GM23248 (cell line): ENCODE data around the gene CDH22.

Experiments used
- EZH2 ChIP-seq: fragments of 200-600 bp; sonication (generic); IDR thresholded peaks from 2 replicates; pipeline ENCODE4 v1.6.1; 2018; ENCODE audit warnings: antibody characterized with exemption, mild to moderate bottlenecking; ENCODE audit not compliant: insufficient read depth, poor library complexity, severe bottlenecking
- EZH2phosphoT487 ChIP-seq: fragments of 200-600 bp; sonication (generic); IDR thresholded peaks from 2 replicates; pipeline ENCODE4 v1.6.1; 2018; ENCODE audit warnings: antibody characterized with exemption, moderate library complexity, mild to moderate bottlenecking, low read depth; ENCODE audit not compliant: insufficient read depth

GRCh38 chr20:46218656-46219055 lies 89.6 kb downstream of the CDH22 start:
- TF ChIP-seq EZH2 (no peak), EZH2phosphoT487 (no peak)
